WTC11 (cell line): ENCODE measurements around the gene ERICH6B.

Source experiments
- ATF3 ChIP-seq: sonication (generic); formaldehyde crosslinking; conservative IDR thresholded peaks from 2 replicates; pipeline ENCODE4 v1.8.1; 2022; ENCODE audit warnings: mild to moderate bottlenecking, missing genetic modification reagents
- SMAD4 ChIP-seq: sonication (generic); formaldehyde crosslinking; IDR thresholded peaks from 2 replicates; pipeline ENCODE4 v1.8.0; 2022; ENCODE audit warnings: mild to moderate bottlenecking, missing genetic modification reagents
- SP1 ChIP-seq: sonication (generic); formaldehyde crosslinking; conservative IDR thresholded peaks from 2 replicates; pipeline ENCODE4 v1.8.1; 2022; ENCODE audit warnings: missing genetic modification reagents
- ZNF121 ChIP-seq: sonication (generic); formaldehyde crosslinking; IDR thresholded peaks from 2 replicates; pipeline ENCODE4 v1.8.0; 2023; ENCODE audit warnings: missing genetic modification reagents
- ZNF232 ChIP-seq: sonication (generic); formaldehyde crosslinking; IDR thresholded peaks from 2 replicates; pipeline ENCODE4 v1.8.0; 2022; ENCODE audit warnings: mild to moderate bottlenecking, missing genetic modification reagents
- TF ChIP-seq, protein P1 (sequence below): fragments of 200-600 bp; IDR thresholded peaks from 2 replicates; pipeline ENCODE4 v1.8.0; 2022; ENCODE audit warnings: antibody characterized with exemption
- TF ChIP-seq, protein P2 (sequence below): sonication (generic); formaldehyde crosslinking; IDR thresholded peaks from 2 replicates; pipeline ENCODE4 v1.8.0; 2023; ENCODE audit warnings: missing genetic modification reagents

DNA sequence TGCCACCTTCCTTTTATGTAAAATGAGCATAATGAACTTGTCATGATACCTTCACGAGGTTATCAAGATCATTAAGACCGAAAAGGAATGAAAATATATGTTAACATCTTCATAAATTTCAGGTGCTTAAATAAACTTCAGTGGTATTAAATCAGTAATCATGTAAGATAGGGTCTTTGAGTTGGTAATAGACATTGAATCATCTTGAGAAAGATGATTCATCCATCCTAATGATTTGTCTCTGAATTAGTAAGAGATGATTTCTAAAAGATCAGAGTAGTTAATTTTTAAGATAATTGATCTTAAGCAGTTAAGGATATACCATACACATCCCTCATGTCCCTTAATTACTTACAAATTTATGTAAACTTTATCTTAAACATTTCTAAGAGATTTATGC lies 98.8 kb downstream of the ERICH6B start:
- no peak for TF ChIP-seq SMAD4 (CRISPR knock-in tag)
- TF ChIP-seq, protein P1, sequence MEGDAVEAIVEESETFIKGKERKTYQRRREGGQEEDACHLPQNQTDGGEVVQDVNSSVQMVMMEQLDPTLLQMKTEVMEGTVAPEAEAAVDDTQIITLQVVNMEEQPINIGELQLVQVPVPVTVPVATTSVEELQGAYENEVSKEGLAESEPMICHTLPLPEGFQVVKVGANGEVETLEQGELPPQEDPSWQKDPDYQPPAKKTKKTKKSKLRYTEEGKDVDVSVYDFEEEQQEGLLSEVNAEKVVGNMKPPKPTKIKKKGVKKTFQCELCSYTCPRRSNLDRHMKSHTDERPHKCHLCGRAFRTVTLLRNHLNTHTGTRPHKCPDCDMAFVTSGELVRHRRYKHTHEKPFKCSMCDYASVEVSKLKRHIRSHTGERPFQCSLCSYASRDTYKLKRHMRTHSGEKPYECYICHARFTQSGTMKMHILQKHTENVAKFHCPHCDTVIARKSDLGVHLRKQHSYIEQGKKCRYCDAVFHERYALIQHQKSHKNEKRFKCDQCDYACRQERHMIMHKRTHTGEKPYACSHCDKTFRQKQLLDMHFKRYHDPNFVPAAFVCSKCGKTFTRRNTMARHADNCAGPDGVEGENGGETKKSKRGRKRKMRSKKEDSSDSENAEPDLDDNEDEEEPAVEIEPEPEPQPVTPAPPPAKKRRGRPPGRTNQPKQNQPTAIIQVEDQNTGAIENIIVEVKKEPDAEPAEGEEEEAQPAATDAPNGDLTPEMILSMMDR, result no peak
- TF ChIP-seq, protein P2, sequence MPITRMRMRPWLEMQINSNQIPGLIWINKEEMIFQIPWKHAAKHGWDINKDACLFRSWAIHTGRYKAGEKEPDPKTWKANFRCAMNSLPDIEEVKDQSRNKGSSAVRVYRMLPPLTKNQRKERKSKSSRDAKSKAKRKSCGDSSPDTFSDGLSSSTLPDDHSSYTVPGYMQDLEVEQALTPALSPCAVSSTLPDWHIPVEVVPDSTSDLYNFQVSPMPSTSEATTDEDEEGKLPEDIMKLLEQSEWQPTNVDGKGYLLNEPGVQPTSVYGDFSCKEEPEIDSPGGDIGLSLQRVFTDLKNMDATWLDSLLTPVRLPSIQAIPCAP, result no peak
- no peak for TF ChIP-seq ZNF232 (CRISPR knock-in tag)
- no peak for TF ChIP-seq ZNF121
- TF ChIP-seq SP1 (CRISPR knock-in tag), result no peak
- TF ChIP-seq ATF3 (CRISPR knock-in tag), result no peak
